B cell (primary cell): ENCODE results near the gene SLC4A3. TPM values are rescaled to one million over a fixed set of nuclear protein-coding genes. Genes with fewer than 3 reads are reported as not detected.

Experiments used
- ATAC-seq: fragments of 200-7000 bp; cut with Tn5 transposase; one replicate; pipeline ENCODE4 v1.10.0; 2021; ENCODE audit warnings: low read depth, mild to moderate bottlenecking, moderate number of reproducible peaks, moderate library complexity
- CTCF ChIA-PET: fragments of 350-600 bp; sonication (Branson Sonifier 250); formaldehyde crosslinking; loops from one replicate; lab custom pipeline; 2021; ENCODE audit warnings: antibody characterized with exemption, inconsistent platforms; lab: Charles Lee
- POLR2A ChIA-PET: fragments of 350-600 bp; sonication (Branson Sonifier 250); formaldehyde crosslinking; loops from one replicate; lab custom pipeline; 2021; ENCODE audit warnings: antibody characterized with exemption; lab: Charles Lee
- DNase-seq: peaks from one replicate; pipeline ENCODE4 v3.0.0; 2013
- H2AFZ ChIP-seq: 2 replicates; pipeline ENCODE4 v1.6.1; 2012; ENCODE audit warnings: mild to moderate bottlenecking, low read depth, low read length; ENCODE audit not compliant: insufficient read depth, poor library complexity, severe bottlenecking
- H3K27ac ChIP-seq, 2 donors: 1 replicate in 1 of 2; 2 replicates in 1 of 2; pipeline ENCODE4 v1.5.1; 2012 to 2013; ENCODE audit warnings: low read length in 2 of 2, mild to moderate bottlenecking in 2 of 2, moderate library complexity in 1 of 2
- H3K27me3 ChIP-seq, 4 experiments: fragments of 200-600 bp in 1 of 4; sonication (generic) in 1 of 4; replicated peaks in 1 of 4; 1 replicate in 2 of 4; 2 replicates in 2 of 4; pipeline versions ENCODE4 v1.6.1 to v1.7.0; 2013 to 2016; ENCODE audit warnings: low read length in 3 of 4, mild to moderate bottlenecking in 2 of 4, mixed read lengths in 1 of 4, moderate library complexity in 1 of 4; ENCODE audit not compliant: insufficient read depth in 4 of 4, control insufficient read depth in 3 of 4; ENCODE audit errors: control extremely low read depth in 1 of 4
- H3K36me3 ChIP-seq, 2 experiments: replicated peaks in 1 of 2; 1 replicate in 1 of 2; 2 replicates in 1 of 2; pipeline versions ENCODE4 v1.6.1 to v1.7.1; 2013; ENCODE audit warnings: low read length in 1 of 2; ENCODE audit not compliant: insufficient read depth in 2 of 2, control insufficient read depth in 1 of 2; ENCODE audit errors: control extremely low read depth in 1 of 2, extremely low read depth in 1 of 2
- H3K4me1 ChIP-seq, 2 donors: fragments of 200-600 bp in 1 of 2; sonication (generic) in 1 of 2; 1 replicate in 1 of 2; 2 replicates in 1 of 2; pipeline versions ENCODE4 v1.5.1 to v1.6.1; 2013 to 2017; ENCODE audit warnings: low read length in 2 of 2; ENCODE audit not compliant: control insufficient read depth in 2 of 2, insufficient read depth in 2 of 2
- H3K4me2 ChIP-seq: replicated peaks from 2 replicates; pipeline ENCODE3; 2012; ENCODE audit warnings: mild to moderate bottlenecking, low read depth, low read length; ENCODE audit not compliant: poor library complexity, severe bottlenecking
- H3K4me3 ChIP-seq, 5 experiments: fragments of 200-600 bp in 1 of 5; sonication (generic) in 1 of 5; 1 replicate in 3 of 5; 2 replicates in 2 of 5; pipeline versions ENCODE4 v1.5.1 to v1.7.0; 2011 to 2016; ENCODE audit warnings: low read length in 4 of 5, mild to moderate bottlenecking in 4 of 5, low read depth in 2 of 5, control low read depth in 1 of 5, moderate library complexity in 1 of 5; ENCODE audit not compliant: insufficient read depth in 1 of 5; ENCODE audit errors: control extremely low read depth in 1 of 5, extremely low read depth in 1 of 5
- H3K79me2 ChIP-seq: fragments of 200-600 bp; sonication (generic); one replicate; pipeline ENCODE4 v1.6.0; 2016; ENCODE audit warnings: low read length; ENCODE audit not compliant: control insufficient read depth, insufficient read depth
- H3K9ac ChIP-seq: fragments of 200-600 bp; sonication (generic); 2 replicates; pipeline ENCODE4 v1.6.1; 2017; ENCODE audit warnings: mild to moderate bottlenecking, low read length, moderate library complexity
- H3K9me3 ChIP-seq, 3 donors: one replicate each; pipeline versions ENCODE4 v1.6.1 to v1.7.1; 2013; ENCODE audit warnings: low read length in 2 of 3; ENCODE audit not compliant: control insufficient read depth in 2 of 3, insufficient read depth in 1 of 3; ENCODE audit errors: control extremely low read depth in 1 of 3
- H4K20me1 ChIP-seq: 2 replicates; pipeline ENCODE4 v1.6.0; 2012; ENCODE audit warnings: mild to moderate bottlenecking, low read length; ENCODE audit not compliant: insufficient read depth, control insufficient read depth, poor library complexity, severe bottlenecking
- H3K27ac Mint-ChIP-seq: one replicate; pipeline ENCODE4 v1.8.0; 2021; ENCODE audit warnings: mixed read lengths
- H3K27me3 Mint-ChIP-seq: one replicate; pipeline ENCODE4 v1.8.0; 2021; ENCODE audit warnings: mixed read lengths
- H3K4me1 Mint-ChIP-seq: one replicate; pipeline ENCODE4 v1.8.0; 2021; ENCODE audit warnings: mixed read lengths
- H3K4me3 Mint-ChIP-seq: one replicate; pipeline ENCODE4 v1.8.0; 2021; ENCODE audit warnings: mixed read lengths
- H3K9me3 Mint-ChIP-seq: one replicate; pipeline ENCODE4 v1.8.0; 2022; ENCODE audit warnings: mixed read lengths; ENCODE audit not compliant: insufficient read depth
- EZH2 ChIP-seq: IDR thresholded peaks from 2 replicates; pipeline ENCODE4 v1.6.1; 2012; ENCODE audit warnings: borderline replicate concordance, low read depth, mild to moderate bottlenecking, moderate library complexity, low read length; ENCODE audit not compliant: insufficient read depth, poor library complexity, severe bottlenecking
- WGBS: methylation state at CpG from one replicate; pipeline ENCODE4 v1.1.5; 2013; ENCODE audit warnings: missing lambda C conversion rate; ENCODE audit not compliant: insufficient coverage; 5-methylcytosine and 5-hydroxymethylcytosine counted together
- intact Hi-C: fragments of 100-400 bp; cut with micrococcal nuclease; formaldehyde crosslinking; loops from one replicate; pipeline ENCODE4 v1.10.0; 2022
- polyA plus RNA-seq: library from polyadenylated mRNA; depleted of rRNA; stranded (reverse); fragments of >200 nt; gene quantifications from 2 replicates; pipeline ENCODE4 v1.2.3, GENCODE V29; 2012
- total RNA-seq, 2 donors: library from RNA; stranded (reverse); fragments of 120-200 nt in 1 of 2; gene quantifications; 1 replicate in 1 of 2; 2 replicates in 1 of 2; pipeline versions ENCODE4 v1.2.3 to v1.2.4, GENCODE V29; 2013 to 2022
- TF ChIP-seq, protein P1 (sequence below): fragments of 200-600 bp; IDR thresholded peaks from one replicate; pipeline ENCODE4 v1.8.0; 2022; ENCODE audit warnings: antibody characterized with exemption, mild to moderate bottlenecking

SLC4A3 gene
- total and polyA plus RNA-seq, 2 donors (not counting 1 experiment from before 2014, with no cell fraction given): 0.16 TPM; not detected in 1

DNA sequence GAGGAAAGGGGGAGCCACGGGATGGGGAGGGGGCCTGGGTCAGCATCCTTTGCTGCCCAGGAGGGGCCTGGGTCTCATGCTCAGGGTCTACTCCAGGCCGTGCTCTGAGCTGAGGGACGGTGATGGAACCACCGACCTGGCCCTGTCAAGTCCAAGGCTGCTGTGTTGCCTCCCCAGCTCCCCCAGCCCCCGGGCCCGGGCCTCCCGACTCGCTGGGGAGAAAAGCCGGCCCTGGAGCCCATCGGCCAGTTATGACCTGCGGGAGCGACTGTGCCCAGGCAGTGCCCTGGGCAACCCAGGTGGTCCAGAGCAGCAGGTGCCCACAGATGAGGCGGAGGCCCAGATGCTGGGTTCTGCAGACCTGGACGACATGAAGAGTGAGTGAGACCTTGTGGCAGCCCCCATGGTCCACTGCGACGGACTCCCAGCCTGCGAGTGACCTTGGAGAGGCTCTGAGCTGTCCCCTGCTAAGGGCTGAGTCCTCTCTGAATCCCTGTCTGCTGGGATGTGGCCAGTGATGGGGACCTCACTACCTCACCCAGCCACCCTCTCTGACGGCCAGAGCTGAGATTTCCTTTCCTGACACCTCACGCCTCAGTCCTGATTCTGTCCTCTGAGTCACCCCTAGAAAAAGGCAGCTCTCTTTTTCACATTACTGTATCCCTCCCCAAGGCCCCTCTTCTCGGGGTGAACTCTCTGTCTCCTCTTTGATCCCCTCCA is 2.7 kb downstream of the SLC4A3 start:
- H3K27me3 ChIP-seq: peaks cover 0 to 36% (median 22%) of the 10 kb centered on the region in 4 experiments
- H3K27ac ChIP-seq: no peak overlapping the region
- H3K4me1 ChIP-seq: peaks cover 10 to 20% of the 10 kb centered on the region in 2 donors
- ATAC-seq: no peak
- H3K9me3 ChIP-seq: peaks cover 0 to 4% (median 0%) of the 10 kb centered on the region in 3 donors
- no peak overlapping the region for H3K9ac ChIP-seq
- no peaks in the 10 kb centered on the region for H4K20me1 ChIP-seq
- no peaks in the 10 kb centered on the region for H3K79me2 ChIP-seq
- no peaks in the 10 kb centered on the region for H3K36me3 ChIP-seq
- H3K4me3 ChIP-seq: no peak overlapping the region
- intact Hi-C loops: no loop called here
- H3K27me3 Mint-ChIP-seq: peaks cover 45% of the 10 kb centered on the region
- H2AFZ ChIP-seq: no peak overlapping the region
- no peak overlapping the region for H3K4me3 Mint-ChIP-seq
- no peak overlapping the region for H3K27ac Mint-ChIP-seq
- peaks cover 10% of the 10 kb centered on the region for H3K4me1 Mint-ChIP-seq
- ChIA-PET CTCF (interaction anchor here (1.1 kb wide), 1 partner anchor 12 kb away, joined by 3 read pairs; no protein-coding TSS in a partner anchor), POLR2A (no interaction called here)
- H3K9me3 Mint-ChIP-seq: no peaks in the 10 kb centered on the region
- no peak overlapping the region for H3K4me2 ChIP-seq
- 89% methylated on average over 19 of the region's 20 CpGs for WGBS
- peak; percentile 5 for DNase-seq
- no peak for TF ChIP-seq EZH2
- TF ChIP-seq, protein P1, sequence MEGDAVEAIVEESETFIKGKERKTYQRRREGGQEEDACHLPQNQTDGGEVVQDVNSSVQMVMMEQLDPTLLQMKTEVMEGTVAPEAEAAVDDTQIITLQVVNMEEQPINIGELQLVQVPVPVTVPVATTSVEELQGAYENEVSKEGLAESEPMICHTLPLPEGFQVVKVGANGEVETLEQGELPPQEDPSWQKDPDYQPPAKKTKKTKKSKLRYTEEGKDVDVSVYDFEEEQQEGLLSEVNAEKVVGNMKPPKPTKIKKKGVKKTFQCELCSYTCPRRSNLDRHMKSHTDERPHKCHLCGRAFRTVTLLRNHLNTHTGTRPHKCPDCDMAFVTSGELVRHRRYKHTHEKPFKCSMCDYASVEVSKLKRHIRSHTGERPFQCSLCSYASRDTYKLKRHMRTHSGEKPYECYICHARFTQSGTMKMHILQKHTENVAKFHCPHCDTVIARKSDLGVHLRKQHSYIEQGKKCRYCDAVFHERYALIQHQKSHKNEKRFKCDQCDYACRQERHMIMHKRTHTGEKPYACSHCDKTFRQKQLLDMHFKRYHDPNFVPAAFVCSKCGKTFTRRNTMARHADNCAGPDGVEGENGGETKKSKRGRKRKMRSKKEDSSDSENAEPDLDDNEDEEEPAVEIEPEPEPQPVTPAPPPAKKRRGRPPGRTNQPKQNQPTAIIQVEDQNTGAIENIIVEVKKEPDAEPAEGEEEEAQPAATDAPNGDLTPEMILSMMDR: no peak

DNA sequence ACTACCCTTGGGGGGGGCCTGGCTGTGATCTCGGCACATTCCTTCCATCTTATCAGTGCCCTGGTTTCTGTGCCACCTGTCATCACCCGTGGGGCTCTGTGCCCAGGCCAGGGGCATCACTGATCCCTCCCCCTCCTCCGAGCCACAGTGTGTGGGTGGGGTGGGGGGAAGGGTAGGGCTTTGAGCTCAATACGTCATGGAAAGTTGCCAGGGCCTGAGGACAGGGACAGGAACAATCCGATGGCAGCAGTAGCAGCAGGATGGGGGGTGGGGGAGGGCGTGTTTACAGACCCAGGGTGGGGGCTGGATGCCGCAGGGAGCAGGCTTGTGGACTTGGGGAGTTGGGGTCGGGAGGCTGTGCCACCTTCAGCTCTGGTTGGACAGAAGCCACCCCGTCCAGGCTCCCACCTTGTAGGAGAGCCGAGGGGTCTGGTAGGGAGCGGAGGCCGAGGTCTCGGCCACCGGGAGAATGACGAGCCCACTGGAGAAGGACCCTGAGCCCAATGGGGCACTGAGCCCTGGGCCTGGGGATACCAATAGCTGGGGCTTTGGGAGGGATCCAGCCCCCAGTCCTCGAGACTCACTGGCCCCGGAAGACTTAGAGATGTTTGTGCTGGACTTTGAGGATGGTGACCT is 3.5 kb downstream of the SLC4A3 start:
- no peak for DNase-seq
- Histone ChIP-seq H2AFZ (no peak overlapping the region), H4K20me1 (no peaks in the 10 kb centered on the region), H3K4me1 (peaks cover 10 to 20% of the 10 kb centered on the region in 2 donors), H3K4me3 (no peak overlapping the region), H3K79me2 (no peaks in the 10 kb centered on the region), H3K9me3 (peaks cover 0 to 4% (median 0%) of the 10 kb centered on the region in 3 donors), H3K9ac (no peak overlapping the region), H3K27me3 (peaks cover 0 to 31% (median 19%) of the 10 kb centered on the region in 4 experiments), H3K27ac (no peak overlapping the region), H3K4me2 (no peak overlapping the region), H3K36me3 (no peaks in the 10 kb centered on the region)
- WGBS: 91% methylated on average over 14 of the region's 17 CpGs
- Mint-ChIP-seq H3K4me1 (peaks cover 10% of the 10 kb centered on the region), H3K27ac (no peak overlapping the region), H3K4me3 (no peak overlapping the region), H3K27me3 (peaks cover 45% of the 10 kb centered on the region), H3K9me3 (no peaks in the 10 kb centered on the region)
- ChIA-PET POLR2A (no interaction called here), CTCF (interaction anchor here (1.1 kb wide), 1 partner anchor 12 kb away, joined by 3 read pairs; no protein-coding TSS in a partner anchor)
- no peak for ATAC-seq
- TF ChIP-seq, protein P1: no peak
- no peak for TF ChIP-seq EZH2
- intact Hi-C loops: no loop called here
